Measurements from ENCODE around the gene KLHDC4.

The KLHDC4 gene

GRCh38 chr16:87715231-87715630 is 50.6 kb downstream of the KLHDC4 start:
- no peak for DNase-seq

GRCh38 chr16:87713451-87714229 is 52.1 kb downstream of the KLHDC4 start:
- DNase-seq = peak; percentile 56

GRCh38 chr16:87712184-87712762 is 53.5 kb downstream of the KLHDC4 start:
- no peak for DNase-seq

GRCh38 chr16:87710887-87711286 is 54.9 kb downstream of the KLHDC4 start:
- DNase-seq = no peak

- DNase-seq = no peak
Measured at GRCh38 chr16:87709677-87710076, 56.1 kb downstream of the KLHDC4 start.

GRCh38 chr16:87708881-87709638 is 56.7 kb downstream of the KLHDC4 start:
- DNase-seq = no peak

GRCh38 chr16:87707714-87708580 is 57.8 kb downstream of the KLHDC4 start:
- DNase-seq = no peak

- no peak for DNase-seq
Measured at GRCh38 chr16:87707097-87707496, 58.7 kb downstream of the KLHDC4 start.

GRCh38 chr16:87706278-87707000 is 59.3 kb downstream of the KLHDC4 start:
- DNase-seq = no peak

- no peak for DNase-seq
Measured at GRCh38 chr16:87705771-87706277, 60.0 kb downstream of the KLHDC4 start.

GRCh38 chr16:87704754-87705353 is 60.9 kb downstream of the KLHDC4 start:
- no peak for DNase-seq

GRCh38 chr16:87703835-87704375 is 61.9 kb downstream of the KLHDC4 start:
- DNase-seq = no peak

- DNase-seq = no peak
Measured at GRCh38 chr16:87703071-87703470, 62.7 kb downstream of the KLHDC4 start.

- peak; percentile 14 for DNase-seq
Measured at GRCh38 chr16:87702325-87702811, 63.4 kb downstream of the KLHDC4 start.

- DNase-seq = no peak
Measured at GRCh38 chr16:87701505-87701921, 64.3 kb downstream of the KLHDC4 start.

- no peak for DNase-seq
Measured at GRCh38 chr16:87701078-87701460, 64.7 kb downstream of the KLHDC4 start.

- no peak for DNase-seq
Measured at GRCh38 chr16:87700406-87701077, 65.2 kb downstream of the KLHDC4 start.

- DNase-seq = peak; percentile 6
Measured at GRCh38 chr16:87698676-87699199, 67.0 kb downstream of the KLHDC4 start.

GRCh38 chr16:87698241-87698640 is 67.5 kb downstream of the KLHDC4 start:
- DNase-seq = no peak

GRCh38 chr16:87697792-87698191 is 68.0 kb downstream of the KLHDC4 start:
- DNase-seq = no peak
